MCF 10A (cell line): ENCODE measurements around the gene TKT. TPM values are rescaled to one million over a fixed set of nuclear protein-coding genes. Genes with fewer than 3 reads are reported as not detected.

Source experiments
- BruUV-seq: library from RNA; stranded (reverse); fragments of 400-500 nt; replicated peaks from 2 replicates; lab custom pipeline; 2021; lab: Mats Ljungman, UMichigan
- CTCF ChIA-PET: fragments of 300-600 bp; sonication (Branson Sonifier 250); formaldehyde crosslinking; extraction: SDS; loops from one replicate; lab custom pipeline; 2021; ENCODE audit warnings: antibody characterized with exemption, inconsistent platforms; lab: Yijun Ruan, JAX
- POLR2A ChIA-PET: fragments of 300-600, 350-650 bp; sonication (Branson Sonifier 250); formaldehyde crosslinking; extraction: SDS; loops from one replicate; lab custom pipeline; 2020; ENCODE audit warnings: antibody characterized with exemption, inconsistent platforms; lab: Yijun Ruan, JAX
- DNase-seq: peaks from one replicate; pipeline ENCODE4 v3.0.0-alpha.2; 2018; ENCODE audit not compliant: unreplicated experiment
- H3K27ac Mint-ChIP-seq: one replicate; pipeline ENCODE4 v1.8.0; 2022; ENCODE audit warnings: mild to moderate bottlenecking, low read depth, mixed read lengths; ENCODE audit not compliant: unreplicated experiment
- H3K27me3 Mint-ChIP-seq: one replicate; pipeline ENCODE4 v1.8.0; 2022; ENCODE audit warnings: mixed read lengths; ENCODE audit not compliant: insufficient read depth, unreplicated experiment
- H3K36me3 Mint-ChIP-seq: one replicate; pipeline ENCODE4 v1.8.0; 2022; ENCODE audit warnings: mild to moderate bottlenecking, moderate library complexity, mixed read lengths; ENCODE audit not compliant: insufficient read depth, unreplicated experiment
- H3K4me1 Mint-ChIP-seq: one replicate; pipeline ENCODE4 v1.8.0; 2022; ENCODE audit warnings: mixed read lengths; ENCODE audit not compliant: insufficient read depth, unreplicated experiment
- H3K4me3 Mint-ChIP-seq: one replicate; pipeline ENCODE4 v1.8.0; 2022; ENCODE audit warnings: mild to moderate bottlenecking, moderate library complexity, mixed read lengths; ENCODE audit not compliant: unreplicated experiment
- H3K9me3 Mint-ChIP-seq: one replicate; pipeline ENCODE4 v1.8.0; 2022; ENCODE audit warnings: mixed read lengths; ENCODE audit not compliant: unreplicated experiment
- intact Hi-C: fragments of 100-400 bp; cut with micrococcal nuclease; formaldehyde crosslinking; loops from 2 replicates; pipeline ENCODE4 v1.14.1; 2022
- total RNA-seq: library from RNA; stranded (reverse); gene quantifications from 2 replicates; pipeline ENCODE4 v1.2.3, GENCODE V29; 2022
- TF ChIP-seq, protein P1 (sequence below): fragments of 200-600 bp; IDR thresholded peaks from one replicate; pipeline ENCODE4 v1.8.0; 2022; ENCODE audit warnings: antibody characterized with exemption, mild to moderate bottlenecking; ENCODE audit not compliant: unreplicated experiment

TKT gene
- total RNA-seq, 1 experiment from 2014 or later, result 326 TPM

- no peaks in the 10 kb centered on the region for H3K4me1 Mint-ChIP-seq
- no peaks in the 10 kb centered on the region for H3K36me3 Mint-ChIP-seq
- DNase-seq, result no peak
- no TSS peak for BruUV-seq
- intact Hi-C loops, result no loop called here
- ChIA-PET CTCF (interaction anchor here (0.9 to 12.5 kb wide), 3 partner anchors 66 to 88 kb away, joined by 5 to 220 read pairs (median 5); partner anchors contain the start of gene RFT1), POLR2A (no interaction called here)
- TF ChIP-seq, protein P1, sequence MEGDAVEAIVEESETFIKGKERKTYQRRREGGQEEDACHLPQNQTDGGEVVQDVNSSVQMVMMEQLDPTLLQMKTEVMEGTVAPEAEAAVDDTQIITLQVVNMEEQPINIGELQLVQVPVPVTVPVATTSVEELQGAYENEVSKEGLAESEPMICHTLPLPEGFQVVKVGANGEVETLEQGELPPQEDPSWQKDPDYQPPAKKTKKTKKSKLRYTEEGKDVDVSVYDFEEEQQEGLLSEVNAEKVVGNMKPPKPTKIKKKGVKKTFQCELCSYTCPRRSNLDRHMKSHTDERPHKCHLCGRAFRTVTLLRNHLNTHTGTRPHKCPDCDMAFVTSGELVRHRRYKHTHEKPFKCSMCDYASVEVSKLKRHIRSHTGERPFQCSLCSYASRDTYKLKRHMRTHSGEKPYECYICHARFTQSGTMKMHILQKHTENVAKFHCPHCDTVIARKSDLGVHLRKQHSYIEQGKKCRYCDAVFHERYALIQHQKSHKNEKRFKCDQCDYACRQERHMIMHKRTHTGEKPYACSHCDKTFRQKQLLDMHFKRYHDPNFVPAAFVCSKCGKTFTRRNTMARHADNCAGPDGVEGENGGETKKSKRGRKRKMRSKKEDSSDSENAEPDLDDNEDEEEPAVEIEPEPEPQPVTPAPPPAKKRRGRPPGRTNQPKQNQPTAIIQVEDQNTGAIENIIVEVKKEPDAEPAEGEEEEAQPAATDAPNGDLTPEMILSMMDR, result no peak
- H3K27ac Mint-ChIP-seq, result no peak overlapping the region
- no peaks in the 10 kb centered on the region for H3K9me3 Mint-ChIP-seq
- no peaks in the 10 kb centered on the region for H3K27me3 Mint-ChIP-seq
- H3K4me3 Mint-ChIP-seq, result no peak overlapping the region
These were observed 57.4 kb downstream of the TKT start for GRCh38 chr3:53198256-53198977.

- peak; percentile 55 for DNase-seq
- BruUV-seq, result no TSS peak
- H3K4me1 Mint-ChIP-seq, result no peaks in the 10 kb centered on the region
- no peaks in the 10 kb centered on the region for H3K27me3 Mint-ChIP-seq
- intact Hi-C loops, result loop anchor here (1.0 kb wide), 2 partner anchors 62 to 82 kb away; no protein-coding TSS in a partner anchor
- no peak overlapping the region for H3K27ac Mint-ChIP-seq
- TF ChIP-seq, protein P1, result no peak
- ChIA-PET CTCF (interaction anchor here (0.6 to 12.5 kb wide), 40 partner anchors 8 to 450 kb away, joined by 3 to 220 read pairs (median 4); partner anchors contain the start of gene RFT1), POLR2A (interaction anchor here (0.9 to 2.5 kb wide), 5 partner anchors 52 to 1255 kb away, joined by 3 to 12 read pairs (median 3); partner anchors contain the start of gene RRP9)
- H3K9me3 Mint-ChIP-seq, result no peaks in the 10 kb centered on the region
- H3K4me3 Mint-ChIP-seq, result no peak overlapping the region
- H3K36me3 Mint-ChIP-seq, result no peaks in the 10 kb centered on the region
These were observed 59.0 kb downstream of the TKT start for GRCh38 chr3:53196575-53197407.

DNA sequence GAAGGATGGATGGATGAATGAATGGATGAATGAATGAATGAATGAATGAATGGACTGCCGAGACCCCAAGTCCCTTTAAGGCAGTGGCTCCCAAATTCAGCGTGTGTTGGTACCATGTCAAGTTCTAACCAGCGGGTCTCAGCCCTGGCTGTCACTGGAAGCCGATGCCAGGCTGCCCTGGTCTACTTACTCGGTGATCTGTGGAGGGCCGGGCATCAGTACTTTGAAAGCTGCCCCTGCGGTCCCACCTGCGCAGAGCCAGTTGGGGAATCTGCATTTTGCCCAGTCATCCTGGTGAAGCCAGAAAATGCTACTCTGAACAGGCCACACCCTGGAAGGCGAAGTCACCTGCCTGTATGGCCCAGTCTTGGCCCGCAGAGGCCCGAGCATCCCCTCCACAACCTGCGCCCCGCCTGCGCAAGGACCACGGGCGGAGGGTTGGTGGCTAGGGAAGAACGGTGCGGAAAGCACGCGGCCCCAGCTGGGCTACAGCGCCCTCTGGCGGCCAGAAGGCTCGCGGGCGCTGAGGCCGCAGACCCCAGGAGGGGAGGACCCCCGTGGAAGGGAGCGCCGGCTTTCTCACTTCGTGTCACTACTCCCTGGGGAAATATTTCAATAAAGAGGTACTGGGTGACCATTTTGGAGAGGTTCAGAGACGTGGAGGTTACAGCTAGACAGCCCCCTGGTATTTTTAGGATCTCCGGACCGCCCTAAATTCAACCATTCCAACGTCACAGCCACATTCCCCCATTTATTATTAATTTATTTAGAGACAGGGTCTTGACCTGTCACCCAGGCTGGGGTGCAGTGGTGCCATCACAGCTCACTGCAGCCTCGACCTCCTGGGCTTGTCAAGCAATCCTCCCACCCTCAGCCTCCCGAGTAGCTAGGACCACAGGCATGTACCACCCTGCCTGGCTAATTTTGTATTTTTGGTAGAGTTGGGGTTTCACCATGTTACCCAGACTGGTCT lies 59.9 kb downstream of the TKT start:
- no TSS peak for BruUV-seq
- Mint-ChIP-seq H3K36me3 (no peaks in the 10 kb centered on the region), H3K9me3 (no peaks in the 10 kb centered on the region), H3K4me1 (no peaks in the 10 kb centered on the region), H3K4me3 (no peak overlapping the region), H3K27me3 (no peaks in the 10 kb centered on the region), H3K27ac (no peak overlapping the region)
- peak; percentile 50 for DNase-seq
- ChIA-PET POLR2A (interaction anchor here (0.9 to 2.5 kb wide), 7 partner anchors 15 to 1254 kb away, joined by 3 to 12 read pairs (median 3); partner anchors contain the start of gene RRP9), CTCF (interaction anchor here (0.6 to 12.5 kb wide), 53 partner anchors 8 to 450 kb away, joined by 3 to 220 read pairs (median 4); partner anchors contain the start of gene RFT1)
- intact Hi-C loops, result loop anchor here (1.0 kb wide), 2 partner anchors 62 to 82 kb away; no protein-coding TSS in a partner anchor
- TF ChIP-seq, protein P1, result peak; percentile 99
